Liver (tissue), 9 donors: Measurements from ENCODE around the gene PIAS1. TPM values are rescaled to one million over a fixed set of nuclear protein-coding genes. Genes with fewer than 3 reads are reported as not detected.

Source experiments
- DNase-seq: peaks from one replicate; pipeline ENCODE4 v3.0.0-alpha.2; 2017; ENCODE audit warnings: low spot score
- H3K27ac ChIP-seq, 2 donors: one replicate each; pipeline ENCODE4 v1.7.0; 2013; ENCODE audit warnings: inconsistent platforms in 2 of 2, low read length in 2 of 2, control low read depth in 1 of 2, low read depth in 1 of 2, mild to moderate bottlenecking in 1 of 2
- H3K27me3 ChIP-seq, 4 donors: one replicate each; pipeline versions ENCODE4 v1.6.1 to v1.7.0; 2013; ENCODE audit warnings: low read length in 3 of 4, inconsistent platforms in 1 of 4, mild to moderate bottlenecking in 1 of 4, moderate library complexity in 1 of 4; ENCODE audit not compliant: control insufficient read depth in 4 of 4, insufficient read depth in 4 of 4
- H3K36me3 ChIP-seq, 4 donors: one replicate each; pipeline versions ENCODE4 v1.6.1 to v1.7.0; 2013; ENCODE audit warnings: low read length in 3 of 4, mild to moderate bottlenecking in 3 of 4, low read depth in 1 of 4, moderate library complexity in 1 of 4; ENCODE audit not compliant: control insufficient read depth in 4 of 4, insufficient read depth in 3 of 4
- H3K4me1 ChIP-seq, 4 donors: one replicate each; pipeline versions ENCODE4 v1.6.1 to v1.7.0; 2013; ENCODE audit warnings: low read length in 3 of 4, mild to moderate bottlenecking in 3 of 4, moderate library complexity in 1 of 4; ENCODE audit not compliant: control insufficient read depth in 4 of 4, insufficient read depth in 4 of 4
- H3K4me3 ChIP-seq, 3 donors: one replicate each; pipeline versions ENCODE4 v1.6.1 to v1.7.0; 2013; ENCODE audit warnings: low read length in 3 of 3, control low read depth in 1 of 3, low read depth in 1 of 3, mild to moderate bottlenecking in 1 of 3
- H3K9ac ChIP-seq, 2 donors: one replicate each; pipeline ENCODE4 v1.7.0; 2013; ENCODE audit warnings: low read length in 2 of 2, mild to moderate bottlenecking in 2 of 2, moderate library complexity in 2 of 2, control low read depth in 1 of 2, low read depth in 1 of 2
- H3K9me3 ChIP-seq, 4 donors: one replicate each; pipeline versions ENCODE4 v1.6.1 to v1.7.0; 2013; ENCODE audit warnings: low read length in 3 of 4; ENCODE audit not compliant: control insufficient read depth in 4 of 4
- EGR1 ChIP-seq, 2 donors: IDR thresholded peaks; 2 replicates each; pipeline ENCODE4 v1.6.1; 2016 to 2018; ENCODE audit warnings: antibody characterized with exemption in 2 of 2, low read depth in 2 of 2
- FOXA1 ChIP-seq: IDR thresholded peaks from 2 replicates; pipeline ENCODE4 v1.6.1; 2016; ENCODE audit warnings: antibody characterized with exemption
- FOXA2 ChIP-seq: IDR thresholded peaks from 2 replicates; pipeline ENCODE4 v1.6.1; 2016; ENCODE audit warnings: antibody characterized with exemption
- GABPA ChIP-seq, 2 donors: IDR thresholded peaks in 1 of 2; conservative IDR thresholded peaks in 1 of 2; 2 replicates each; pipeline ENCODE4 v1.6.1; 2016; ENCODE audit warnings: antibody characterized with exemption in 2 of 2, mild to moderate bottlenecking in 1 of 2, moderate library complexity in 1 of 2
- HNF4A ChIP-seq, 2 donors: conservative IDR thresholded peaks; 2 replicates each; pipeline ENCODE4 v1.6.1; 2016; ENCODE audit warnings: antibody characterized with exemption in 2 of 2, mild to moderate bottlenecking in 2 of 2
- HNF4G ChIP-seq: IDR thresholded peaks from 2 replicates; pipeline ENCODE4 v1.6.1; 2016; ENCODE audit warnings: antibody characterized with exemption
- JUND ChIP-seq, 2 donors: IDR thresholded peaks; 2 replicates each; pipeline ENCODE4 v1.6.1; 2016; ENCODE audit warnings: antibody characterized with exemption in 2 of 2
- NR2F2 ChIP-seq: IDR thresholded peaks from 2 replicates; pipeline ENCODE4 v1.6.1; 2016; ENCODE audit warnings: antibody characterized with exemption
- RAD21 ChIP-seq, 2 donors: IDR thresholded peaks; 2 replicates each; pipeline ENCODE4 v1.6.1; 2016; ENCODE audit warnings: antibody characterized with exemption in 2 of 2, mild to moderate bottlenecking in 2 of 2
- RXRA ChIP-seq, 2 donors: IDR thresholded peaks; 2 replicates each; pipeline ENCODE4 v1.6.1; 2017 to 2018; ENCODE audit warnings: antibody characterized with exemption in 2 of 2, mild to moderate bottlenecking in 1 of 2
- SP1 ChIP-seq: IDR thresholded peaks from 2 replicates; pipeline ENCODE4 v1.6.1; 2018; ENCODE audit warnings: antibody characterized with exemption, mild to moderate bottlenecking
- TAF1 ChIP-seq: conservative IDR thresholded peaks from 2 replicates; pipeline ENCODE4 v1.6.1; 2016; ENCODE audit warnings: antibody characterized with exemption, mild to moderate bottlenecking
- YY1 ChIP-seq: IDR thresholded peaks from 2 replicates; pipeline ENCODE4 v1.6.1; 2016; ENCODE audit warnings: antibody characterized with exemption, mild to moderate bottlenecking
- WGBS: extraction: QIAGEN DNeasy Blood & Tissue Kit; methylation state at CpG from one replicate; pipeline ENCODE4 v1.1.7; 2013; 5-methylcytosine and 5-hydroxymethylcytosine counted together
- polyA plus RNA-seq, 2 donors: library from polyadenylated mRNA; stranded (reverse) in 1 of 2; unstranded in 1 of 2; fragments of 200-250 nt in 1 of 2; fragments of >200 nt in 1 of 2; fragmentation: Nextera tagmentation in 1 of 2; extraction: Ambion mirVana in 1 of 2; gene quantifications; one replicate each; pipeline versions ENCODE4 v1.2.1 to v1.2.3, GENCODE V29; 2013 to 2015
- total RNA-seq, 2 donors: library from RNA; depleted of rRNA; stranded (reverse); fragments of >200 nt; gene quantifications; one replicate each; pipeline ENCODE4 v1.2.3, GENCODE V29; 2014
- TF ChIP-seq, protein P1 (sequence below): IDR thresholded peaks from 2 replicates; pipeline ENCODE4 v1.6.1; 2016; ENCODE audit warnings: antibody characterized with exemption, mild to moderate bottlenecking
- TF ChIP-seq, protein P2 (sequence below): IDR thresholded peaks from 2 replicates; pipeline ENCODE4 v1.6.1; 2016; ENCODE audit warnings: antibody characterized with exemption
- TF ChIP-seq, protein P3 (sequence below): IDR thresholded peaks from 2 replicates; pipeline ENCODE4 v1.6.1; 2016; ENCODE audit warnings: antibody characterized with exemption
- TF ChIP-seq, protein P4 (sequence below): IDR thresholded peaks from 2 replicates; pipeline ENCODE4 v1.6.1; 2016; ENCODE audit warnings: antibody characterized with exemption
- TF ChIP-seq, protein P5 (sequence below): fragments of 150-350 bp; IDR thresholded peaks from 2 replicates; pipeline ENCODE4 v1.5.1; 2017; ENCODE audit warnings: improper control_type of control experiment, low read depth, low read length; ENCODE audit not compliant: missing input control
- donor health status: healthy.
- donor health status: healthy.
- donor health status: healthy.
- donor health status: healthy.
- donor health status: healthy.

Gene PIAS1
- total and polyA plus RNA-seq, 4 donors: 5.6 to 18.8 (median 13.2) TPM

DNA sequence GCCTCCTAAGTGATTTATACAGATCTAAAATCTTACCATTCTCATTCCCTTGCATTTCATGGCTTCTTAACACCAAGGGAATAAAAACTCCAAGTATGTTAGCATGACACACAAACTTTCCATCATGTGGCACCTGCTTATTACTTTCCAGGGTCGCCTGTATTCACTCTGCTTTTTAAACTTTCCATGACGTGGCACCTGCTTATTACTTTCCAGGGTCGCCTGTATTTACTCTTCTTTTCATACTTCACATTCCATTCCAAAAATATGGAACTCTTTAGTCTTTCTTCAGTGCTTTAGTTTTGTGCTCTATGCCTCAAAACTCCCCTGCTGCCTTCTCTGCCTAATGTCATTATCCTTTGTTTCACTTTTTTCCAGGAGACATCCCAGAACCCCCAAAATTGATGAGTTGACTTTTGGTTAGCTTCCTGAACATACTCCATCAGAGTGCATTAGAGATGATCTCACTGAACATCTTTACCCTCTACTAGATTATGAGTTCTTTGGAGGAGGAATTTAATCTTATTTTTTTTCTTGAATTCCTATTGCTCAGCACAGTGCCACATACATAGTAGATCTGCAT lies 104.0 kb downstream of the PIAS1 start:
- Histone ChIP-seq H3K27me3 (no peaks in the 10 kb centered on the region), H3K9ac (no peak overlapping the region), H3K9me3 (peaks cover 0 to 5% (median 0%) of the 10 kb centered on the region in 4 donors), H3K4me1 (peaks cover 0 to 4% (median 0%) of the 10 kb centered on the region in 4 donors), H3K4me3 (no peak overlapping the region), H3K27ac (no peak overlapping the region), H3K36me3 (peaks cover 0 to 25% (median 17%) of the 10 kb centered on the region in 4 donors)
- 83% methylated on average over 3 of the region's 3 CpGs for WGBS
- no peak for DNase-seq
- no peak for TF ChIP-seq NR2F2
- TF ChIP-seq YY1: no peak
- no peak for TF ChIP-seq FOXA1
- TF ChIP-seq, protein P1, sequence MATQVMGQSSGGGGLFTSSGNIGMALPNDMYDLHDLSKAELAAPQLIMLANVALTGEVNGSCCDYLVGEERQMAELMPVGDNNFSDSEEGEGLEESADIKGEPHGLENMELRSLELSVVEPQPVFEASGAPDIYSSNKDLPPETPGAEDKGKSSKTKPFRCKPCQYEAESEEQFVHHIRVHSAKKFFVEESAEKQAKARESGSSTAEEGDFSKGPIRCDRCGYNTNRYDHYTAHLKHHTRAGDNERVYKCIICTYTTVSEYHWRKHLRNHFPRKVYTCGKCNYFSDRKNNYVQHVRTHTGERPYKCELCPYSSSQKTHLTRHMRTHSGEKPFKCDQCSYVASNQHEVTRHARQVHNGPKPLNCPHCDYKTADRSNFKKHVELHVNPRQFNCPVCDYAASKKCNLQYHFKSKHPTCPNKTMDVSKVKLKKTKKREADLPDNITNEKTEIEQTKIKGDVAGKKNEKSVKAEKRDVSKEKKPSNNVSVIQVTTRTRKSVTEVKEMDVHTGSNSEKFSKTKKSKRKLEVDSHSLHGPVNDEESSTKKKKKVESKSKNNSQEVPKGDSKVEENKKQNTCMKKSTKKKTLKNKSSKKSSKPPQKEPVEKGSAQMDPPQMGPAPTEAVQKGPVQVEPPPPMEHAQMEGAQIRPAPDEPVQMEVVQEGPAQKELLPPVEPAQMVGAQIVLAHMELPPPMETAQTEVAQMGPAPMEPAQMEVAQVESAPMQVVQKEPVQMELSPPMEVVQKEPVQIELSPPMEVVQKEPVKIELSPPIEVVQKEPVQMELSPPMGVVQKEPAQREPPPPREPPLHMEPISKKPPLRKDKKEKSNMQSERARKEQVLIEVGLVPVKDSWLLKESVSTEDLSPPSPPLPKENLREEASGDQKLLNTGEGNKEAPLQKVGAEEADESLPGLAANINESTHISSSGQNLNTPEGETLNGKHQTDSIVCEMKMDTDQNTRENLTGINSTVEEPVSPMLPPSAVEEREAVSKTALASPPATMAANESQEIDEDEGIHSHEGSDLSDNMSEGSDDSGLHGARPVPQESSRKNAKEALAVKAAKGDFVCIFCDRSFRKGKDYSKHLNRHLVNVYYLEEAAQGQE: no peak
- TF ChIP-seq, protein P2, sequence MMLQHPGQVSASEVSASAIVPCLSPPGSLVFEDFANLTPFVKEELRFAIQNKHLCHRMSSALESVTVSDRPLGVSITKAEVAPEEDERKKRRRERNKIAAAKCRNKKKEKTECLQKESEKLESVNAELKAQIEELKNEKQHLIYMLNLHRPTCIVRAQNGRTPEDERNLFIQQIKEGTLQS: no peak
- no peak for TF ChIP-seq GABPA (IDR thresholded peaks at IDR 0.05 in 1 of 2, conservative IDR thresholded peaks at IDR 0.05 in 1 of 2)
- TF ChIP-seq, protein P3, sequence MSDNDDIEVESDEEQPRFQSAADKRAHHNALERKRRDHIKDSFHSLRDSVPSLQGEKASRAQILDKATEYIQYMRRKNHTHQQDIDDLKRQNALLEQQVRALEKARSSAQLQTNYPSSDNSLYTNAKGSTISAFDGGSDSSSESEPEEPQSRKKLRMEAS: no peak
- no peak for TF ChIP-seq JUND (IDR thresholded peaks at IDR 0.05)
- TF ChIP-seq FOXA2: no peak

DNA sequence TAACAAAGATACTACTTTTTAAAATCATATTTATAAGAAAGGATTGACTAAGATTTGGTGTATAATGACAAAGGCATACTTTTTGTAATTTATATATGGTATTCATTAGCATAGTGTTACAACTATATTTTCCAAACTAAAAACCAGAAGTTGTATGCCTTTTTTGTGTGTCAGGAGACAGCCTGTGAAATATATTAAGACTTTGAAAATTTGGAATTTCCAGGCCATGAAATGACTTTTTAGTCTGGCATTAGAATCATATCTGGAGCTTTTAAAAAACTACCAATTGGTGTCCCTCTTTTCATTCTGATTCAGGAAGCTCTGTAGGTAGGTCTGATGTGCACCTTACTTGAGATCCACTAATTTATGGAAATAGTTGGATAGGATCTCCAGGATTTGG lies 109.1 kb downstream of the PIAS1 start:
- no peak for TF ChIP-seq YY1
- TF ChIP-seq, protein P1: no peak
- TF ChIP-seq EGR1 (IDR thresholded peaks at IDR 0.05; ENCODE audit: low read depth in 2 of 2): no peak
- TF ChIP-seq RXRA (IDR thresholded peaks at IDR 0.05): no peak
- TF ChIP-seq GABPA (IDR thresholded peaks at IDR 0.05 in 1 of 2, conservative IDR thresholded peaks at IDR 0.05 in 1 of 2): no peak
- TF ChIP-seq, protein P3: no peak
- TF ChIP-seq JUND (IDR thresholded peaks at IDR 0.05): no peak
- no peak for TF ChIP-seq HNF4G
- TF ChIP-seq, protein P4, sequence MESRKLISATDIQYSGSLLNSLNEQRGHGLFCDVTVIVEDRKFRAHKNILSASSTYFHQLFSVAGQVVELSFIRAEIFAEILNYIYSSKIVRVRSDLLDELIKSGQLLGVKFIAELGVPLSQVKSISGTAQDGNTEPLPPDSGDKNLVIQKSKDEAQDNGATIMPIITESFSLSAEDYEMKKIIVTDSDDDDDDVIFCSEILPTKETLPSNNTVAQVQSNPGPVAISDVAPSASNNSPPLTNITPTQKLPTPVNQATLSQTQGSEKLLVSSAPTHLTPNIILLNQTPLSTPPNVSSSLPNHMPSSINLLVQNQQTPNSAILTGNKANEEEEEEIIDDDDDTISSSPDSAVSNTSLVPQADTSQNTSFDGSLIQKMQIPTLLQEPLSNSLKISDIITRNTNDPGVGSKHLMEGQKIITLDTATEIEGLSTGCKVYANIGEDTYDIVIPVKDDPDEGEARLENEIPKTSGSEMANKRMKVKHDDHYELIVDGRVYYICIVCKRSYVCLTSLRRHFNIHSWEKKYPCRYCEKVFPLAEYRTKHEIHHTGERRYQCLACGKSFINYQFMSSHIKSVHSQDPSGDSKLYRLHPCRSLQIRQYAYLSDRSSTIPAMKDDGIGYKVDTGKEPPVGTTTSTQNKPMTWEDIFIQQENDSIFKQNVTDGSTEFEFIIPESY: no peak
- TF ChIP-seq FOXA1: no peak
- no peak for TF ChIP-seq FOXA2
- no peak for TF ChIP-seq RAD21 (IDR thresholded peaks at IDR 0.05)
- TF ChIP-seq HNF4A (conservative IDR thresholded peaks at IDR 0.05): no peak
- TF ChIP-seq, protein P2: no peak
- no peak for TF ChIP-seq NR2F2
- no peak for TF ChIP-seq SP1
- TF ChIP-seq, protein P5, sequence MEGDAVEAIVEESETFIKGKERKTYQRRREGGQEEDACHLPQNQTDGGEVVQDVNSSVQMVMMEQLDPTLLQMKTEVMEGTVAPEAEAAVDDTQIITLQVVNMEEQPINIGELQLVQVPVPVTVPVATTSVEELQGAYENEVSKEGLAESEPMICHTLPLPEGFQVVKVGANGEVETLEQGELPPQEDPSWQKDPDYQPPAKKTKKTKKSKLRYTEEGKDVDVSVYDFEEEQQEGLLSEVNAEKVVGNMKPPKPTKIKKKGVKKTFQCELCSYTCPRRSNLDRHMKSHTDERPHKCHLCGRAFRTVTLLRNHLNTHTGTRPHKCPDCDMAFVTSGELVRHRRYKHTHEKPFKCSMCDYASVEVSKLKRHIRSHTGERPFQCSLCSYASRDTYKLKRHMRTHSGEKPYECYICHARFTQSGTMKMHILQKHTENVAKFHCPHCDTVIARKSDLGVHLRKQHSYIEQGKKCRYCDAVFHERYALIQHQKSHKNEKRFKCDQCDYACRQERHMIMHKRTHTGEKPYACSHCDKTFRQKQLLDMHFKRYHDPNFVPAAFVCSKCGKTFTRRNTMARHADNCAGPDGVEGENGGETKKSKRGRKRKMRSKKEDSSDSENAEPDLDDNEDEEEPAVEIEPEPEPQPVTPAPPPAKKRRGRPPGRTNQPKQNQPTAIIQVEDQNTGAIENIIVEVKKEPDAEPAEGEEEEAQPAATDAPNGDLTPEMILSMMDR: no peak
- no peak for TF ChIP-seq TAF1
- Histone ChIP-seq H3K36me3 (peaks cover 0 to 20% (median 13%) of the 10 kb centered on the region in 4 donors), H3K4me1 (no peaks in the 10 kb centered on the region), H3K27ac (no peak overlapping the region), H3K9ac (no peak overlapping the region), H3K27me3 (no peaks in the 10 kb centered on the region), H3K4me3 (no peak overlapping the region), H3K9me3 (peaks cover 0 to 5% (median 0%) of the 10 kb centered on the region in 4 donors)
- no peak for DNase-seq
